ENCODE results near the gene CRYBA2. TPM values are rescaled to one million over a fixed set of nuclear protein-coding genes. Genes with fewer than 3 reads are reported as not detected.

The CRYBA2 gene
- total RNA-seq, 1 experiment from 2014 or later: not detected

DNA sequence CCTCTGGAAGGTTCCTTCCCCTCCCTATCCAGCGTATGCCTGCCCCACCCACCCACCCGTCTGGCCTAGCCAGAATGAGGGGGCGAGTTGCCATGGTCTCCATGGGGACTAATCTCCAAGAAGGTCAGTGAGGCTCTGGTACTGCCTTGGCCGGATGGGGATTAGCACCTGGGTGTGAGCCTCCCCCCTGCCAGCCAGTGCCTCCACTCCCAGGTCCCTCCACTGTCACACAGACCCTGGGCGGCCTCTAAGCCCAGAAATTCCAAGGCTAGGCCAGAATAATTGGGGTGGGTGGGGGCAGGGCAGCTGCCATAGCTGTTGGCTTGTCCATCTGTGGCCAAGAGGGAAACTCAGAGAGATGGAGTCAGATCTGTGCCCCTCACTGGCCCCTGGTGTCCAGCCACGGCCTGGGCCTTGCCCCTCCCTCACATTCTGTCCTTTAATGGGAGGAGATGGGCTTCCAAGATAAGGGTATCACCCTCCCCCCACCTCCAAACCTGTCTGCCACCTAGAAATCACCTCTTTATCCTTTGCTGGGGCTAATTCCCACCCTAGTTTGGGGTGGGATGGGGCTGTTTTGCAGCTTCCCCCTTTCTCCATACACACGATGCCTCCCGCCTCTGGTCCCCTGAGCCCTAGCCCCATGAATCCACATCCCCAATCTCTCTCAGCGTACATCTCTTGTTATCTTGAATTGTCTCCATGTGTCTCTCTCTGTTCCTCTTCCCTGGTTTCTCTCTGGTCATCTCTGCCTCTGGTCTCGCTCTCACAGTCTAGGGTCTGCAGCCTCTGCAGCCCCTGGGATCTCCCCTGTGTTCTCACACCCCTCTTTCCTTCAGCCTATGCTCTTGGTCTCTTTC lies 6.0 kb upstream of the CRYBA2 start:
- TF ChIP-seq, protein P1, sequence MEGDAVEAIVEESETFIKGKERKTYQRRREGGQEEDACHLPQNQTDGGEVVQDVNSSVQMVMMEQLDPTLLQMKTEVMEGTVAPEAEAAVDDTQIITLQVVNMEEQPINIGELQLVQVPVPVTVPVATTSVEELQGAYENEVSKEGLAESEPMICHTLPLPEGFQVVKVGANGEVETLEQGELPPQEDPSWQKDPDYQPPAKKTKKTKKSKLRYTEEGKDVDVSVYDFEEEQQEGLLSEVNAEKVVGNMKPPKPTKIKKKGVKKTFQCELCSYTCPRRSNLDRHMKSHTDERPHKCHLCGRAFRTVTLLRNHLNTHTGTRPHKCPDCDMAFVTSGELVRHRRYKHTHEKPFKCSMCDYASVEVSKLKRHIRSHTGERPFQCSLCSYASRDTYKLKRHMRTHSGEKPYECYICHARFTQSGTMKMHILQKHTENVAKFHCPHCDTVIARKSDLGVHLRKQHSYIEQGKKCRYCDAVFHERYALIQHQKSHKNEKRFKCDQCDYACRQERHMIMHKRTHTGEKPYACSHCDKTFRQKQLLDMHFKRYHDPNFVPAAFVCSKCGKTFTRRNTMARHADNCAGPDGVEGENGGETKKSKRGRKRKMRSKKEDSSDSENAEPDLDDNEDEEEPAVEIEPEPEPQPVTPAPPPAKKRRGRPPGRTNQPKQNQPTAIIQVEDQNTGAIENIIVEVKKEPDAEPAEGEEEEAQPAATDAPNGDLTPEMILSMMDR (IDR thresholded peaks at IDR 0.05; ENCODE audit: unreplicated experiment): no peak
- intact Hi-C loops (cut with micrococcal nuclease): loop anchor here (5.0 kb wide), 1 partner anchor 147 kb away; no protein-coding TSS in a partner anchor
- no peak overlapping the region for H3K4me3 Mint-ChIP-seq (ENCODE audit: unreplicated experiment)
- H3K4me1 Mint-ChIP-seq (ENCODE audit: insufficient read depth, unreplicated experiment): peaks cover 15% of the 10 kb centered on the region
- CTCF ChIA-PET: interaction anchor here (0.6 to 1.8 kb wide), 5 partner anchors 10 to 296 kb away, joined by 3 to 9 read pairs (median 3); no protein-coding TSS in a partner anchor
- POLR2A ChIA-PET: interaction anchor here (0.5 to 0.7 kb wide), 3 partner anchors 21 to 390 kb away, joined by 3 read pairs; no protein-coding TSS in a partner anchor
- H3K36me3 Mint-ChIP-seq (ENCODE audit: insufficient read depth, unreplicated experiment): no peaks in the 10 kb centered on the region
- peaks cover 28% of the 10 kb centered on the region for H3K27me3 Mint-ChIP-seq (ENCODE audit: insufficient read depth, unreplicated experiment)
- no peaks in the 10 kb centered on the region for H3K9me3 Mint-ChIP-seq (ENCODE audit: unreplicated experiment)
- BruUV-seq (replicated peaks): no TSS peak
- DNase-seq (ENCODE audit: unreplicated experiment): no peak
- no peak overlapping the region for H3K27ac Mint-ChIP-seq (ENCODE audit: low read depth, unreplicated experiment)

DNA sequence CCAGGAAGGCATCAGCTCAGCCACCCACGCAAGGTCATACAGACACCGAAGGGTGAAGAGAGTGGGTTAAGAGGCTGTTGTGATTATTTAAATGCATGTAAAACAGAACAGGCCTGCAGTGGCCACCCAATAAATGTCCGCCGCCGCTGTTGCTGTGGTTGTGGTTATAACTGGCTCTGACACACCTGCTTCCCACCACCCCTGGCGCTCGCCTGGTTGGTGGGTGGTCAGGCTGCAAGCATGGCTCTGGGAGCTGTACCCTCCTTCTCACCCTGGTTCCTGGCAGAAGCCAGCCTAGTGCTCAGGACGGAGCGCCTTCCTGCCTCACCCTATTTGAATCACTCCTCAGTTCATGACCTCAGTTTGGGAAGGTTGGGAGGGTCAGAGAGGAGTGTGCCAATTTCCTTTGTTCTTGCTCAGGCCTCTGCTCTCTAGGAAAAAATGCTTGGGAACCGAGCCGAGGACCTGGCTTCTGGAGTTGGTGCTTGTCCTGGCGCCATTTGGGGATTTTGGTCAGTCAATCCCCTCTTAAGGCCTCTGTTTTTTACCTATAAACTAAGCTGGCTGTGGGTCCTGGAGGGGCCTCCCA lies 5.3 kb upstream of the CRYBA2 start:
- peak; percentile 85 for DNase-seq (ENCODE audit: unreplicated experiment)
- no TSS peak for BruUV-seq (replicated peaks)
- TF ChIP-seq, protein P1 (IDR thresholded peaks at IDR 0.05; ENCODE audit: unreplicated experiment): no peak
- ChIA-PET POLR2A (interaction anchor here (0.5 to 0.7 kb wide), 3 partner anchors 22 to 391 kb away, joined by 3 read pairs; no protein-coding TSS in a partner anchor), CTCF (interaction anchor here (1.0 to 4.8 kb wide), 5 partner anchors 11 to 297 kb away, joined by 3 to 37 read pairs (median 9); no protein-coding TSS in a partner anchor)
- no peak overlapping the region for H3K27ac Mint-ChIP-seq (ENCODE audit: low read depth, unreplicated experiment)
- intact Hi-C loops (cut with micrococcal nuclease): loop anchor here (5.0 kb wide), 1 partner anchor 146 kb away; no protein-coding TSS in a partner anchor
- H3K9me3 Mint-ChIP-seq (ENCODE audit: unreplicated experiment): no peaks in the 10 kb centered on the region
- H3K4me3 Mint-ChIP-seq (ENCODE audit: unreplicated experiment): no peak overlapping the region
- peaks cover 15% of the 10 kb centered on the region for H3K4me1 Mint-ChIP-seq (ENCODE audit: insufficient read depth, unreplicated experiment)
- H3K27me3 Mint-ChIP-seq (ENCODE audit: insufficient read depth, unreplicated experiment): peaks cover 20% of the 10 kb centered on the region
- no peaks in the 10 kb centered on the region for H3K36me3 Mint-ChIP-seq (ENCODE audit: insufficient read depth, unreplicated experiment)

DNA sequence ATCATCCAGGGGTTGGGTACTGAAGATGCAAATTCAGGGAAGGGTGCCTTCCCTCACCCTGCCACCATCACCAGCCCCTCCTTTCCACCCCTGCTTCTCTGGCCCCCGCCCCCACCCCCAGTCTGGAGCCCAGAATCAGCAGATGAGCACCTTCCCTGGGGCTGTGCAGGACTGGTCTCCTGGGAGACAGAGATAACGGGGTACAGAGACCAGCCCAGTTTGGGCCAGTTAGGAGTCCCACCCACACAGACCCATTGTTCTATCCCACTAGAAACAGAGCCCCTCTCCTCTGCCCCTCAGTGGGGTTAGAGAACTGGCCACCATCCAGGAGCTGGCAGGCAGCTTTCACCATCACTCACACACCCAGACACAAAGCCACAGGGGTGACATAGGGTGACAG lies 4.5 kb upstream of the CRYBA2 start:
- DNase-seq (ENCODE audit: unreplicated experiment): no peak
- H3K27ac Mint-ChIP-seq (ENCODE audit: low read depth, unreplicated experiment): no peak overlapping the region
- BruUV-seq (replicated peaks): no TSS peak
- CTCF ChIA-PET: interaction anchor here (0.6 to 4.8 kb wide), 8 partner anchors 11 to 298 kb away, joined by 3 to 37 read pairs (median 7); no protein-coding TSS in a partner anchor
- H3K27me3 Mint-ChIP-seq (ENCODE audit: insufficient read depth, unreplicated experiment): peaks cover 12% of the 10 kb centered on the region
- TF ChIP-seq, protein P1 (IDR thresholded peaks at IDR 0.05; ENCODE audit: unreplicated experiment): no peak
- H3K4me3 Mint-ChIP-seq (ENCODE audit: unreplicated experiment): no peak overlapping the region
- peaks cover 15% of the 10 kb centered on the region for H3K4me1 Mint-ChIP-seq (ENCODE audit: insufficient read depth, unreplicated experiment)
- POLR2A ChIA-PET: interaction anchor here (0.6 kb wide), 2 partner anchors 179 to 601 kb away, joined by 3 read pairs; partner anchors contain the start of gene CNPPD1
- H3K9me3 Mint-ChIP-seq (ENCODE audit: unreplicated experiment): no peaks in the 10 kb centered on the region
- H3K36me3 Mint-ChIP-seq (ENCODE audit: insufficient read depth, unreplicated experiment): no peaks in the 10 kb centered on the region
- intact Hi-C loops (cut with micrococcal nuclease): loop anchor here (5.0 kb wide), 1 partner anchor 145 kb away; no protein-coding TSS in a partner anchor

DNA sequence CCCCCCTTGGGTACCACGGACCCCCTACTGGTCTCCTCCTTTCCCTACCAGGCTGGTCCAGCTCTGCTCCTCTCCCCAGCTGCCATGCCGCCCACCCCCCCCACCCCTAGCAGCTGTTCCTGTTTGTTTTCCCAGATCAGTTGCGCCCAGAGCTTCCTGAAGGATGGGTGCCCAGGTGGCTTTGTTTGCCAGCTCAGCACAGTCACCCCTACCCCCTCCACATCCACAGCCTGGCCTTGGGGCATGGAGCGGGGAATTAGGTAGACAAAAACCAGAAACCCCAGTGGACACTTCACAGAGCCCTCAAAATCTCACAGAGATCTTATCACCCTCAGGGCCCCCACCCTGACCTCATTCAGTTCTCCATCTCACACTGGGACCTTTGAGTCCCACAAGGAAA lies 3.7 kb upstream of the CRYBA2 start:
- H3K36me3 Mint-ChIP-seq (ENCODE audit: insufficient read depth, unreplicated experiment): no peaks in the 10 kb centered on the region
- intact Hi-C loops (cut with micrococcal nuclease): loop anchor here (1.0 to 5.0 kb wide), 4 partner anchors 32 to 158 kb away; no protein-coding TSS in a partner anchor

More for the DNA sequence above, 3.7 kb upstream of the CRYBA2 start:
- CTCF ChIA-PET: interaction anchor here (0.7 to 4.8 kb wide), 9 partner anchors 14 to 158 kb away, joined by 3 to 37 read pairs (median 7); no protein-coding TSS in a partner anchor
- Mint-ChIP-seq H3K4me3 (ENCODE audit: unreplicated experiment) (no peak overlapping the region), H3K4me1 (ENCODE audit: insufficient read depth, unreplicated experiment) (peaks cover 15% of the 10 kb centered on the region), H3K9me3 (ENCODE audit: unreplicated experiment) (no peaks in the 10 kb centered on the region), H3K27me3 (ENCODE audit: insufficient read depth, unreplicated experiment) (peaks cover 14% of the 10 kb centered on the region), H3K27ac (ENCODE audit: low read depth, unreplicated experiment) (no peak overlapping the region)
- no peak for DNase-seq (ENCODE audit: unreplicated experiment)
- POLR2A ChIA-PET: no interaction called here
- TF ChIP-seq, protein P1 (IDR thresholded peaks at IDR 0.05; ENCODE audit: unreplicated experiment): no peak
- no TSS peak for BruUV-seq (replicated peaks)
